ENCODE results near the gene TBC1D17.

The TBC1D17 gene

DNA sequence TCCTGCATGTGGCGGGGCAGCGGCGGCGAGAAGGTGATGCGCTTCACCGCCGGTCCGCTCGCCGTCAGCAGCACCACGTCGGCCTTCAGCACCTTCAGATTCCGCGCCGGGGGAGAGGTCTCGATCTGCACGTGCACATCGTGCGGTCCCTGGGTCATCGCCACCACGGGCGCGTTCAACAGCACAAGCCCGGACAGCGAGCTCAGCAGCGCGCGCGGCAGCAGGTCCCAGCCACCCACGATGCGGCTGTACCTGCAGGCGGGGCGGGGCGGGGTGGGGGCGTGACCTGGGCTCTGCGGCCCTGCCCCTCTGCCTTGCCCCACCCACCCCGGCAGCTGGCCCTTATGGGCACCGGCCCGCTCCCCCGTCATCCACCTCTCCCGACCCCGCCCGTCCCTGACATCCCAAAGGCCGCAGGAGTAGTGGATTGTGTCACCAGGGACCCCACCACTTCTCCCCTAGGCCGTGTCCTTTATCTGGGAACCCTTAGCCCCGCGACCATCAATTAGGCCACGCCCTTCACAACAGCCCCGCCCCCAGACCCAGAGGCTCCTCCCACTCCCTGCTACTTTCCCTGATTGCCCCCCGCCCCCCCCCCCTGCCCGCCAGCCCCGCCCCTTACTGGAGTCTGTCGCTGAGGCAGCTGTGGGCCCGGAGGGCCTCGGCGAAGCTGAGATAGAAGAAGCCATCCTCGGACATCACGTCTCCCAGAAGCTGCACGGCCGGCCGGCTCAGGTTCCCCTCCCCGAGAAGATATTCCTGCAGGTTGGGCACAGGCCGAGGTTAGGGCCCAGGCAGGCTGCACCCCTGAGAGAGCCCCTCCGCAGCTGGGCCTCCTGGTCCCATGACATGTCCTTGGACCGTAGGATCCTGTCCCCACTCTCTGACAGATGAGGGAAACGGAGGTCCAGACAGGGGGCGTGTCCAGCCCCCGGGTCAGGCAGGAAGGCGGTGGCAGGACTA is 13.1 kb downstream of the TBC1D17 start:
- in situ Hi-C loops (cut with MboI; ENCODE audit: low sequenced_read_pairs), result no loop called here

DNA sequence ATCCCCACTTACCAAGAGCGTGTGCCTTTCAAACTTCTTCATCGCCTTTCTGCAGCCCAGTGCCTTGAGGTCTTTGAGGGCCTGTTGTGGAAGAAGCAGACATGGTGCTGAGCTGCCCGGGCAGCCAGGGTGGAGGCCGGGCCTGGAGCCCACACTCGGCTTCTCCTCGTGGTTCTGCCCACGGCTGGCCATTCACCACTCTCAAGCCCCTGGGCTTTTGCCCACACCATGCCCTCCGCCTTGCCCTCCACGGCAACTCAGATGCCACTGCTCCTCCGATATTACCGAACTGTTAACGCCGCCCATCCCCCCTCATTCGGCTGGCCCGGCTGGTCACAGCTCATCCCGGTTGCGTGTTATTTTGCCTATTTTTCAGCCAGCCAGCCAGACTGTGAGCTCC is 13.9 kb downstream of the TBC1D17 start:
- in situ Hi-C loops (cut with MboI; ENCODE audit: low sequenced_read_pairs), result no loop called here

DNA sequence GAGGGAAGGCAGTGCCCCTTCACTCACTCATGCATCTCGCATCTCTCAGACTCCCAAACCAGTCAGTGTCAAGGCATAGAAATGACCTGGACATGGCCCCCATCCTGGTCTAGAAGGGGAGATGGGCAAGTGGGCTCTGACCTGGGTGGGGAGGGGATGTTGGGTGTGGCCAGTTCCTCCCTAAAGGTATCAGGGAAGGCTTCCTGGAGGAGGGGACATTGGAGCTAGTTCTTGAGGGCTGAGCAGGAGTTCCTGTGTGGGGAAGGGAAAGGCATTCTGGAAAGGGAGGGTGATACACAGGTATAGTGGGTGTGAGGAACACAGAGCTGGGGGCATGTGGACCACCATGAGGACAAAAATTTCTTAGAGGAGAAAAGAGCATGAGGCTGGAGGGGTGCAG is 15.2 kb downstream of the TBC1D17 start:
- in situ Hi-C loops (cut with MboI; ENCODE audit: low sequenced_read_pairs), result no loop called here

DNA sequence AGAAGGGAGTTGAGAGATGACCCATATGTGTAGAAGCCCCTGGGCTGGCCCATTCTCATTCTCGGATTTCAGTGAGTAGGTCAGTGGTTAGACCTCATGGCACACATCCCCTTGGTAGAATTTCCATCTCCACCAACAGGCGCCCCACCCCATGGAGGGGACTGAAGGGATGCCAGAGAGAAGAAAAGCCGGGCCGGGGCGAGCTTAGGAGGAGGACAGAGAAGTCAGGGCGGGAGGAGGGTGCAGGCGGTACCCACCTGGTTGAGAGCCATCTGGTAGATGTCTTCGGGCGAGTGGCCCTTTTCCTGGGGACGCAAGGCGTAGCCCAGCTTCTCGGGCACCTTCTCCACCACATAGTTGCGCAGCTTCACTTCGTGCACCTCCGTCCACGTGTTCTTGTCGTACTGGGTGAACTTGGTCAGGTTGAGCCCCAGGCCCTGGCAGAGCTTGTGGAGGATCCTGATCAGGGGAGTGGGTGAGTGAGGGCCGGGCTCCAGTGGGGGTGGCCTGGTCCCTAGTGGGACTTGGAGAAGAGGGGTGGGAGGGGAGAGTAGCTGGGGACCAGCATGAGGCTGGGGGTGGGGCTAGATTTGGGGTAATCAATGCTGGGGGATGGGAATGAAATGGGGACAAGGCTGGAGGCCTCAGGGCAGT is 16.6 kb downstream of the TBC1D17 start:
- in situ Hi-C loops (cut with MboI; ENCODE audit: low sequenced_read_pairs), result no loop called here

DNA sequence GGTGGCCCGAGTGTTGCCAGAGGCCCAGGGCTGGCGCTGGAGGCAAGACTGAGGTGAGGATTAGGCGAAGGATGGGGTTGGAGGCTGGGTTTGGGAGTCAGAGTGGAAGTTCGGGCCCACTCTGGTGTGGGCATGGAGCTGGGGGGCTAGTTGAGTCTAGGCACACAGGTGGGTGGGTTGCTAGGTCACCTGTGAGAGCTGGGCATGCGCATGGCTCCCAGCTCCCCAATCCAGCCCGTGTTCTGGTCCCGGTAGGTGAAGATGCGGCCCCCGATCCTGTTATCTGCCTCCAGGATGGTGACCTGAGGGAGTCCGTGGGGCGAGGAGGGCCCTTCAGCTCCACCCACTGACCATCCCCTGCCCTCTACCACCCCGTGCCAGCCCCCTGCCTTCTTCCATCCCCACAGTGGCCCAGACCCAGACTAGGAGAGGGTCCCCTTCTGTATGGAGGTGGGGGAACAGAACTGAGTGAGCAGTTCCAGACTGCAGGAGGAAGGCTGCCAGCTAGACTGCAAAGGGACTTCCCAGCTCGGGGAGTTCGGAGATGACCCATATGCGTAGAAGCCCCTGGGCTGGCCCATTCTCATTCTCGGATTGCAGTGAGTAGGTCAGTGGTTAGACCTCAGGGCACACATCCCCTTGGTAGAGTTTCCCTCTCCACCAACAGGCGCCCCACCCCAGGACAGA is 17.5 kb downstream of the TBC1D17 start:
- in situ Hi-C loops (cut with MboI; ENCODE audit: low sequenced_read_pairs), result no loop called here

DNA sequence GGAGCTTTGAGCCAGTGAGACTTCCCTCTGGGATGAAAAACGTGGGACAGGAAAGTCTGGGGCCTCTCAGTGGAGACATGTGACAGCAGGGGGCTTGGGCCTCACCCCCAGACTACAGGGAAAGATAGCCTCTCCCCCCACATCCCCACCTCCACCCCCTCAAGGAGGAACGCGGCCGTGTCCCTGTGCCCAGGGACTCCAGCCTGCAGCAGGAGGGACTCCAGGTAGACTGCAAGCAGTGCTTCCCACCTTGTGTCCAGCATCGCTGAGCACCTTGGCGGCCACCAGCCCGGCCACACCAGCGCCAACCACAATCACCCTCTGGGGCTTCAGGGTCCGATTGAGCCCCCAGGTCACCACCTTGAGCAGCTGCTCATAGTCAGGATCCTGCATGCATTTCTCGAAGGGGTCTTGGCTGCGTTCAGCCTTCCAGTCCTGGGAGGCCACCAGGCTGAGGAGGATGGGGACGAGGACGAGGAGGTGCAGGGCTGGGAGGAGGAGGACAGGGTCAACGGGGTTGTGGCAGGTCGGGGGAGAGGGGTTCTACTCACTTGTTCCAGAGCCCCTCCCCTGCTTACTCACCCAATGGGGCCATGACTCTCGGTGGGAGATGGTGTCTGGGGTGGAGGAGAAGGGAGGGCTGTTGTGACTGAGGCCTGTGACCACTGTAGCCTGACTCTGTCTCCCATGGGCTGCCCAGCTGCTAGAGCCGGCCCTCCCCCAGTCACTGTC is 18.2 kb downstream of the TBC1D17 start:
- in situ Hi-C loops (cut with MboI; ENCODE audit: low sequenced_read_pairs), result no loop called here

DNA sequence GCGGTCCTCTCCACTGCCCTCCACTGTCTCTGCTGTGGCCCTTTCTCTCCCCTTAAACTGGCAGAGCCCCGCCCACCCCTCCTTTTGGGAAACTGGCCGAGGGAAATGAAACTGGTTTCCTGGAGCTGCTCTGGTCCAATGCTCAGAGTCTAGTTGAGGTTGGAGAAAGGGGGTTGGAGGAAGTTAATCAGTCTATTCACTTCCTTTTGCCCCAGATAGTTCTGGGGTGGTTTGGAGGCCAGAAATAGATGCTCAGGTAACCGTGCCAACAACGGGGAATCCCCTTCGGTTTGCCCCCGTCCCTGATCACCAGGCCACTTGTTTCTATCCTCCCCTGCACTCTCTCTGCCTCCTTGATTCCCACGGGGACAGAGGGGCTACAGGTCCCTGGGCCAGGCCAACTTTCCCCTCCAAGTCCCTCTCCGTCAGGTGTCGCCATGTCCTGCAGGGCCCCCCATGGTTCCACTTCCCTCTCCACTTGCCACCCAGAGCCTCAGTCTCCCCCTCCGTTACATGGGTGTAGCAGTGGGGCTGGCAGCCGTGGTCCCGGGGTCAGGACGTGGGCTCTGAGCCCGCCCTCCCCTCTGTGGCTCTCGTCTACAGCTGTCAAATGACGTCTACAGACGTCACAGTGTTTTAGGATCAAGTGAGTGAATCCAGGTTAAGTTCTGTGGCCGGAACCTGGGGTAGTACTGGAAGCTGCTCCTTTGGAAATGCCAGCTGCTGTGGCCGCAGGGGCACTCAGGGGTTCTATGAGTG is 19.5 kb downstream of the TBC1D17 start, which contains the start of gene IL4I1:
TSS of gene IL4I1 (minus strand) at position 25 of the 759 bp plus-strand sequence. CDS start 727 bp downstream, outside the sequence.
- in situ Hi-C loops (cut with MboI; ENCODE audit: low sequenced_read_pairs), result no loop called here

DNA sequence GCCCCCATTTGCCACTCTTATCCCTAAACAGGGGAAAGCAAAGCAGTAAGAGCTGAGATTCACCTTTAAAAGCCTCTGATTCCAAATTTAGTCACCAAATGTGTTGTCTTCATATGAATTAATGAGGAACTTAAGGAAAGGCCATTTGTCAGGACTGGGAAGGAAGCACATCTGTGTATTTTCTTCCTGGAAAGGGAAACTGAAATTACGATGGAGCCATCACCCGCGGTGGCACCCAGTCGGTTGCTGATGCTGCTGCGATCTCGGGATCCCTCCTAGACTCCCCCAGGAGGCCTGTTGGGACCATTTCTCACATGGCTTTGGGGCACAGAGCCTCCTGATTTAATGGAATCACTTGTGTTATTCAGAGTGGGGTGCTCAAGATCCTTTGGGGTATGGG is 26.6 kb downstream of the TBC1D17 start:
- in situ Hi-C loops (cut with MboI; ENCODE audit: low sequenced_read_pairs), result no loop called here

DNA sequence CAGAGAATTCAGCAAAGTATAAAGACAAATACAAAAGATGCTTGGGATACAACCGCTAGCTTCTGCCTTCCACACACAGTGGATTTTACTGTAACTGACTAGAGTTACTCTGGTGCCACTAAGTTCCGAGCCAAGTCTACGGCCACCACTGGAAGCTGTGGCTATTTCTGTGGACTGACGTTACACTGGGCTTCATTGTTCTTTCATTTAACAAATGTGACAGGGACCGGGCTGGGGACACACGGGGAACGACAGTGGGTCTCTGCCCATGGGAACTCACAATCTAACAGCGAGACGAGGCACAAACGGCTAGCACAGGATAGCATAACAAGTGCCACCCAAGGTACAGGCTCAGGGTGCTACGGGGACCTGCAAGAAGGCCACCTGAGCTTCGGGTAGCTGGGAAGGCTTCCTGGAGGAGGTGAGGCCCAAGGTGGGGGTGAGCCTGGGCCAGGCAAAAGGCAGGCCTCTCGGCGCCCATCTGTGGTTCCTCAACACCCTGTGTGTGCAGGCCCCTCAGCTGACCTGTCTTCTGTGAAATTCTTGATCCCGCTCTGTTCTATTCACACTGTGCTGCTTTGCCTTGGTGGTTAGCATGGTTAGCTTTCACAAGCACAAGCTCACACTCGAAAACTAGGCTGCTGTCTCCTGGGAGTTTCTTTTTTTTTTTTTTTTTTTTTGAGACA is 29.5 kb downstream of the TBC1D17 start:
- in situ Hi-C loops (cut with MboI; ENCODE audit: low sequenced_read_pairs), result no loop called here

DNA sequence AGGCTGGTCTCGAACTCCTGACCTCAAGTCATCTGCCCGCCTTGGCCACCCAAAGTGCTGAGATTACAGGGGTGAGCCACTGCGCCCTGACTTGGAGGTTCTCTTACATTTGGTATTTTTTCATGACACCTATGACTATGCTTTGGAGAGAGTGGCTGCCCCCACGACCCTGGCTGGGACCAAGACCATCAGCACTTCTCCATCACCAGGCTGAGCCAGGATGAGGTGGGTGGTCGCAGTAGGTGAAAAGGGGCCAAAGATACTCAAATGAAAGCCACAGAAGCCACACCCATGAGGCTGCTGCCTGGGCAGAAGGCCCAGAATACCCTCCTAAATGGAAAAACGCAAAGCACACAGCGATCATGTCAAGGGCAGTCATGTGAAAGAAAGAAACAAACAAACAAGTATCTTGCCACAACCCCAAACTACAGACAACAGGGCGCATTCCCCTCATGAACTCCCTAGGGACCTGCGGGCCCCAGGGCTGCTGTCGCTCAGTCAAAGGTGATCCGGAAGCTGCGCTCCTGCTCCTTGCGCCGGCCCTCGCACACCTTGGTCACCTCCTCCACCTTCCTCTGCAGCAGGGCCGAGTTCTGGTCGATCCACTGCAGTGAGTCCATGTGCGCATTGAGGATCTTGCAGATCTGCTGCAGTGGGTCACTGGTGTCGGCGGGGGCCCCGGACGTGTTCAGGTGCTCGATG is 30.4 kb downstream of the TBC1D17 start:
- in situ Hi-C loops (cut with MboI; ENCODE audit: low sequenced_read_pairs), result no loop called here

DNA sequence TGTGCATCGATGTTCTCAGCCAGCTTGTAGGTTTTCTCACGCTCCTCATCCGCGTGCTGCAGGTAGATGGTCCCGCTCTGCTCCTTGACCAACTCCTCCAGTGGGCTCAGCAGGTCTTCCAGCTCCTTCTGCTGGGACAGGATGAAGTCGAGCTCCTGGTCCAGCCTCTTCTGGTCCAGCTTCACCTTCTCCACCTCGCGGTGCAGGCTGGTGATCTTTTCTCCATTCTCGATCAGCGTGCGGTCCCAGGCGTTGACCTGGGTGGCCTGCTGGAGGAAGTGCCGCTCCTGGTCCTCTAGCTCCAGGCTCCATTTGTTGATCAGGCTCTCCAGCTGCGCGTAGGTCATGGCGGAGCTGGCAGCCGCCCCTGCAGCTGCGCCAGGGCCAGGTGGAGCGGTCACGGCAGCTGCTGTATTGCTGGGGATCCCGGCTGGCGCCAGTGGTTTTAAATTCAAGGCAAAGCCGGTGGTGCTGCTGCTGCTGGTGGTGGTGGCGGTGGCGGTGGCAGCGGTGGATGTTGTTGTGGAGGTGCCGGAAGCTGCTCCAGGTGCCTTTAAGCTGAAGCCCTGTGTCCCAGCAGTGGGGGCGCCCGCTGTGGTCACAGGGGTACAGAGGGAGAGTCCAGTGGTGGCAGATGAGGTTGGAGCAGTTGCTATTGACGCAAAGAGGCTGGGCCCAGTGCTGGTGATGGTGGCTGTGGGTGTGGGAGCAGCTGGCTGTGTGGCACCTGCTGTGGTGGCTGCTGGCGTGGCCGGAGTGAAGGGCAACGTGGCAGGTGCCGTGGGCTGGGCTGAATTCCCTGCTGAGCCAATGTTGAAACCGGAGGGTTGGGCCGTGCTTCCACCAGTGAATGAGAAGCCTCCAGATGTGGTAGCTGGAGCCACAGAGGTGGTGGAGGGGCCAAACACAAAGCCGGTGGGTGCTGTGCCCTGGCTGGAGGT is 31.2 kb downstream of the TBC1D17 start:
- in situ Hi-C loops (cut with MboI; ENCODE audit: low sequenced_read_pairs), result no loop called here

DNA sequence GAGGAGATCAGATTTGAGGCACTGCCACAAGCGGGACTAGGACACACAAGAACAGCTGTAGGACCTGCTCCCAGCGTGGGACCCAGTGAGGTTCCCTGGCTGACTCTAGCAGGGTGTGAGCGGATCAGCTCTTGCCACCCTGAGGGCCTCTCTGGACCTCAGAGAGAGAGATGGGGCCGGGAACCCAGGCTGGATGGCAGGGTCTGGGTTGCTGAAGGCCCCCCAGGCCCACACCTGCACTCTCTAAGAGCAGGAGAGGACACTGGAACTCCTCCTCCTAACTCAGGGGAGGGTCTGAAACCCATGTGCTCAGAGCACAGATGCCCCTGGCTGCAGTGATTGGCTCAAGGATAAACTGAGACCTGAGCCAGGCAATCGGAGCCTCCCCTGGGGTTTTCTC is 32.7 kb downstream of the TBC1D17 start:
- in situ Hi-C loops (cut with MboI; ENCODE audit: low sequenced_read_pairs), result no loop called here

DNA sequence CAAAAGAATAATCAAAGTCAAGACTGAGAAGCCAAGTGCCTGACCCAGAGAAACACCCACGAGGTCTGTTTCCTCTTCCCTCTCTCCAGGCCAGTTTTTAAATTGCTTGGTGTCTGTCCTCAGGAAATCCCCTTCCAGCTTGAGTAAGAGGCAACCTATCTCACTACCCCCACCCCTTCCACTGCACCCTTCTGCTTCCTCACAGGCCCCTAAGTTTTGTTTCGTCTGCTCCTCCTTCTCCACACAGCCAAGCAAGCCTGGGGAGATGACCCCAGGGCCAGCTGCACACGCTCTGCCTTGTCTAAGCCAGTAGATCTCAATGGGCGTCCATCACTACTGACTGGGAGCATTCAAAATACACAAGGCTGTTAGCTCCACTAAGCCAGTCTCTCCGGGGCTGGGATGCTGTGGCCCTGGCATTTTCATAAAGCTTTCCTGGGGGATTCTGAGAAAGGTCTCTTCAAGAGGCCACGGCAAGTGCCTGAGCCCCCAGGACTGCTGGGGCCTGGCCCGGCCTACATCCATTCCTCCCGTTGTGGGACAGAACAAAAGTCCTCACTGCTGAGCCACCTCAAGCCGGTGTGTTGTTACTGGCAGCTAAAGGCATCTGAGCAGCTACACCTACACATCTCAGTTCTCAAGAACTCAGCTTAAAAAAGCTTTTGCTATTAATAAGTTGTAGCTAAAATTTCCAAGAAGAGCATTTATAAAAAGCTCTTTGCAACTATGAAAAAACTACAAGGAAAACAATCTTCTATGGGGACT is 34.1 kb downstream of the TBC1D17 start:
- in situ Hi-C loops (cut with MboI; ENCODE audit: low sequenced_read_pairs), result no loop called here

DNA sequence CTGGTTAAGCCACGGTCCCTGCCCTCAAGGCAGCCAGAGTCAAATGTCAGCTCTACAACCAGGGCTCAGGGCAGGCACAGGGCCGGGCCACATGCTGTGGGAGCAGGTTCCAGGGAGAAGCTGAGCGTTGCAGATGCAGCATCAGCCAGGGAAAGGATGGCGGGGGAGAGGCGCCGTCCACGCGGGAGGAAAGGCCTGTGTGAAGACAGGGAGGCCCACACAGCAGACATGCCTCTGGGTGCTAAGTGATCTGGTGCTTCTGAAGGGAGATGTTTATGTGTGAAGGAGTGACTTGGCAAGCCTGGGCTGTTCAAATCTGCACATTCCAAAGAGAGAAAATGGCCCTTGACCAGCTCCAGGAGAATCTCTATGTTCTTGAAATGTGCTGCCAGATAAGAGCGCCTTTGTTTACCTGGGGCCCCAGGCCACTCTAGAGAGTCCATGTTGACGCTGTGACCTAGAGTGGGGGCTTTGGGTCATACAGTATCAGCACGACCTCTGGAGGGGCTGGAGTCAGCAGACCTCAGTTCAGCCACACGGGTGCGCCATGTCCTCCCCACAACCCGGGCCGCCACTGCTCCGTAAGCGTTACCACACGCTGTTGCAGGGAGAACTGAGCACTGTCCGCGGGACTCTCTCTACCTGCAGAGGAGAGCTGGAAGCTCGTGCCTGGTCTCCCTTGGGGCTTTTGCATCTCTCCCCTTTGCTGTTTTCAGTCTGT is 35.6 kb downstream of the TBC1D17 start:
- in situ Hi-C loops (cut with MboI; ENCODE audit: low sequenced_read_pairs), result no loop called here

DNA sequence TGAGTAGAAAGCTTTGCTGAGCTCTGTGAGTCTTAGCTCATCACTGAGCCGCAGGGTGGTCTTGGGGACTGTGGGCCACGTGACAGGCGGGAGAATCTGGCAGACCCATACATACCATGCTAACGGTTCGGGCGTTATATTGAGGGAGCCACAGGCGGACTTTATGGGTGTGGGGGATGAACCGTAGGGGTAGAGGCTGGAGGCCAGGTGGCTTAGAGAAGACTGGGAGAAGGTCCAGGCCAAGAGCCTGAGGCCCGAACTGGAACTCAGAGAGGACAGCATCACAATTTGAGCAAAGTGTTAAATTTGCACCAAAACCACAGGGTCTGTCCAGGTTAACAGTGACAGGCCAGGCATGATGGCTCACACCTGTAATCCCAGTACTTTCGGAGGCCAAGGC is 36.2 kb downstream of the TBC1D17 start:
- in situ Hi-C loops (cut with MboI; ENCODE audit: low sequenced_read_pairs), result no loop called here

DNA sequence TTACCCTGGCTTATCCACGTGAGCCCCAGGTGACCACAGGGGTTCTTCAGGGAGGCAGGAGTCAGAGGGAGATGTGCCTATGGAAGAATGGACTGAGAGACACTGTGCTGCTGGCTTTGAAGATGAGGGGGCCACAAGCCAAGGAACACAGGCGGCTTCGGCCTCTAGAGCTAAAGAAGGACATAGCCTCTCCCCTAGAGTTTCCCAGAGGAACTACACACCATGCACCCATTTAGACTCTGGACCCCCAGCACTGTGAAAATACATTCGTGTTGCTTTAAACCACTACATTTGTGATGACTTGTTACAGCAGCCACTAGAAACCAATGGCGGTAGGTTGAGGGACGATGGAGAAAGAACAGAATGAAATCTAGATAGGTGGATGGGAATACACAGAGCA is 37.8 kb downstream of the TBC1D17 start:
- in situ Hi-C loops (cut with MboI; ENCODE audit: low sequenced_read_pairs), result no loop called here
